MM.1S (cell line): Measurements from ENCODE around the gene IGSF8.

Source experiments
- CTCF ChIP-seq: fragments of 300-600 bp; sonication (generic); IDR thresholded peaks from 2 replicates; pipeline ENCODE4 v1.5.1; 2016; ENCODE audit warnings: antibody characterized with exemption, low read length, mixed read lengths
- EZH2 ChIP-seq: fragments of 300-600 bp; sonication (generic); optimal IDR thresholded peaks from 2 replicates; pipeline ENCODE3; 2017; ENCODE audit warnings: low read depth, mild to moderate bottlenecking, antibody characterized with exemption, low read length, mixed read lengths
- EZH2phosphoT487 ChIP-seq: fragments of 300-600 bp; sonication (generic); IDR thresholded peaks from 2 replicates; pipeline ENCODE4 v1.6.1; 2018; ENCODE audit warnings: antibody characterized with exemption, low read length

GRCh38 chr1:160053548-160054365, 44.7 kb downstream of the IGSF8 start:
- TF ChIP-seq EZH2, result no peak
- TF ChIP-seq CTCF, result no peak
- TF ChIP-seq EZH2phosphoT487, result no peak
